ENCODE results near the gene CSNK1D. TPM values are rescaled to one million over a fixed set of nuclear protein-coding genes. Genes with fewer than 3 reads are reported as not detected.

The CSNK1D gene
- total RNA-seq, 2 experiments from 2014 or later: 277 to 286 TPM

DNA sequence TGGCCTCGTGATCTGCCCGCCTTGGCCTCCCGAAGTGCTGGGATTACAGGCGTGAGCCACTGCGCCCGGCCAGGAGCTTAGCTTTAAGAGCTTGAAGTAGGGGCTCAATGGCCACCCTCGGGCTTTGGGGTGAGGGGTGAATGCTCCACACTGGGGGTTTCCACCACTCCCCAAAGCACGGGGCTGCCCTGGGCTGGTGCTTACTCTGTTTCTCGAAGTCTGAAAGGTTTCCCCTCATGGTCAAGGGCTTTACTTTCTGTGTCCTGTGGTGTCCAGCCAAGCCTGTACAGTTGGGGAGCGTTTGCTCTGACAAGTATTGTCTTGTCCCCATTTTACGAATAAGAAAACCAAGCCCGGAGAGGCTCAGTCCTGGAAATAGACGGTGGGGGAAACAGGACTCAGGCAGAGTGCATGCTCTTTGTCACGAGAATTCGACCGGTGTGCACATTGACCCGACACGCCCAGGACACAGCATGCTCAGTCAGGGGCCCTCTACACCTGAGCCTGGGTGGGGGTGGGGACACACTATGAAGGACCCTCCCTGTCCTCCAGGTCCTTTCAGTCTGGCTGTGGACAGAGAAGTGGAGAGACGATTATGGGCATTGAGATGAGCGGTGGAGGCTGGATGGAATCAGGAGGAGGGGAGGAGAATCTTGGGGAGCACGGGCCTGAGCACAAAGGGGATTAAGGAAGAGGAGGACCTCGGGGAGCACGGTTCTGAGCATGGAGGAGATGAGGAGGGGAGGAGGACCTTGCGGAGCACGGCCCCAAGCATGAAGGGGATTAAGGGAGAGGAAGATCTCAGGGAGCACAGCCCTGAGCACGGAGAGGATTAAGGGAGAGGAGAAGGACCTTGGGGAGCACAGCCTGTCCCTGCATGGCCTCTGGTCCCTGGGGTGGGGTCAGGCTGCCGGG is 36.4 kb upstream of the CSNK1D start:
- no peaks in the 10 kb centered on the region for H3K9me3 ChIP-seq (ENCODE audit: control insufficient read depth in 1 of 2, insufficient read depth in 1 of 2, low read length in 2 of 2)
- H3K4me3 Mint-ChIP-seq: peak overlapping the region; percentile 63
- H3K36me3 Mint-ChIP-seq (ENCODE audit: low read depth): peaks cover 13% of the 10 kb centered on the region
- no peaks in the 10 kb centered on the region for H3K9me3 Mint-ChIP-seq
- no peak overlapping the region for H3K27ac ChIP-seq (ENCODE audit: low read depth in 1 of 2, low read length in 2 of 2)
- H3K36me3 ChIP-seq (ENCODE audit: insufficient read depth, low read length): peaks cover 11% of the 10 kb centered on the region
- no peak overlapping the region for H3K4me3 ChIP-seq (ENCODE audit: low read length)
- intact Hi-C loops (cut with DNase I, micrococcal nuclease): no loop called here
- H3K27ac Mint-ChIP-seq: no peak overlapping the region
- no peaks in the 10 kb centered on the region for H3K27me3 Mint-ChIP-seq
- ChIA-PET CTCF (no interaction called here), POLR2A (no interaction called here)
- DNase-seq (no peak), ATAC-seq (ENCODE audit: poor library complexity) (no peak)
- TF ChIP-seq, protein P1, sequence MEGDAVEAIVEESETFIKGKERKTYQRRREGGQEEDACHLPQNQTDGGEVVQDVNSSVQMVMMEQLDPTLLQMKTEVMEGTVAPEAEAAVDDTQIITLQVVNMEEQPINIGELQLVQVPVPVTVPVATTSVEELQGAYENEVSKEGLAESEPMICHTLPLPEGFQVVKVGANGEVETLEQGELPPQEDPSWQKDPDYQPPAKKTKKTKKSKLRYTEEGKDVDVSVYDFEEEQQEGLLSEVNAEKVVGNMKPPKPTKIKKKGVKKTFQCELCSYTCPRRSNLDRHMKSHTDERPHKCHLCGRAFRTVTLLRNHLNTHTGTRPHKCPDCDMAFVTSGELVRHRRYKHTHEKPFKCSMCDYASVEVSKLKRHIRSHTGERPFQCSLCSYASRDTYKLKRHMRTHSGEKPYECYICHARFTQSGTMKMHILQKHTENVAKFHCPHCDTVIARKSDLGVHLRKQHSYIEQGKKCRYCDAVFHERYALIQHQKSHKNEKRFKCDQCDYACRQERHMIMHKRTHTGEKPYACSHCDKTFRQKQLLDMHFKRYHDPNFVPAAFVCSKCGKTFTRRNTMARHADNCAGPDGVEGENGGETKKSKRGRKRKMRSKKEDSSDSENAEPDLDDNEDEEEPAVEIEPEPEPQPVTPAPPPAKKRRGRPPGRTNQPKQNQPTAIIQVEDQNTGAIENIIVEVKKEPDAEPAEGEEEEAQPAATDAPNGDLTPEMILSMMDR (IDR thresholded peaks at IDR 0.05): no peak
- H3K4me1 Mint-ChIP-seq (ENCODE audit: low read depth): peaks cover 31% of the 10 kb centered on the region
- peaks cover 28% of the 10 kb centered on the region for H3K4me1 ChIP-seq (ENCODE audit: insufficient read depth, low read length)
- no peaks in the 10 kb centered on the region for H3K27me3 ChIP-seq (ENCODE audit: control insufficient read depth in 1 of 2, insufficient read depth in 2 of 2, low read length in 2 of 2)

DNA sequence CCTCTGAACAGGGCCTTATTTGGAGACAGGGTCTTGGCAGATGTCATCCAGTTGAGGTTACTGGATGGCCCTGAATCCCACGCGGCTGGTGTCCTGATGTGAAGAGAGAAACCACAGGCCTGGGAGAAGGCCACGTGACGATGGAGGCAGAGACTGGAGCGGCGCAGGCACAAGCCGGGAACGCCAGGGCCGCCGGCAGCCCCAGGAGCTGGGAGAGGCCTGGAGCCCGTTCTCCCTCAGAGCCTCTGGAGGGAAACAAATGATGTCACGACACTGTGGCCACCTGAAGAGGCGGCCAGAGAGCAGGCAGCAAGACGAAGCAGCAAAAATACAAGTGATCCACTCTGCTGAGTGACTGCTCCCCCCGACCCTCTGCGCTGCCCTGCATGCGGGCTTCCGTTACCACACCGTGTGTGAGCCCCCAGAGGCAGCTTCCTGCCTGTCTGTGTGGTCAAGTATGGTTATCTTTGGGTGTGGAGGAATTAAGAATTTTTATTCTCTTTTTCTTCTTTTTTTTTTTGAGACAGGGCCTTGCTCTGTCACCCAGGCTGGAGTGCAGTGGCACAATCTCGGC is 32.3 kb upstream of the CSNK1D start:
- H3K27ac ChIP-seq (ENCODE audit: low read depth in 1 of 2, low read length in 2 of 2): no peak overlapping the region
- H3K27ac Mint-ChIP-seq: peak overlapping the region; percentile 73
- H3K4me1 ChIP-seq (ENCODE audit: insufficient read depth, low read length): peaks cover 55% of the 10 kb centered on the region
- peak overlapping the region; percentile 20 for H3K4me3 Mint-ChIP-seq
- no peaks in the 10 kb centered on the region for H3K36me3 Mint-ChIP-seq (ENCODE audit: low read depth)
- no peaks in the 10 kb centered on the region for H3K27me3 Mint-ChIP-seq
- no peaks in the 10 kb centered on the region for H3K36me3 ChIP-seq (ENCODE audit: insufficient read depth, low read length)
- no peaks in the 10 kb centered on the region for H3K27me3 ChIP-seq (ENCODE audit: control insufficient read depth in 1 of 2, insufficient read depth in 2 of 2, low read length in 2 of 2)
- no peak overlapping the region for H3K4me3 ChIP-seq (ENCODE audit: low read length)
- intact Hi-C loops (cut with DNase I, micrococcal nuclease): no loop called here
- TF ChIP-seq, protein P1 (IDR thresholded peaks at IDR 0.05): no peak
- no peak for DNase-seq
- CTCF ChIA-PET: interaction anchor here (0.6 kb wide), 2 partner anchors 105 to 577 kb away, joined by 3 read pairs; no protein-coding TSS in a partner anchor
- POLR2A ChIA-PET: interaction anchor here (1.0 to 1.6 kb wide), 2 partner anchors 20 to 268 kb away, joined by 3 read pairs; partner anchors contain the start of gene DCXR
- no peaks in the 10 kb centered on the region for H3K9me3 Mint-ChIP-seq
- peaks cover 58% of the 10 kb centered on the region for H3K4me1 Mint-ChIP-seq (ENCODE audit: low read depth)
- no peak for ATAC-seq (ENCODE audit: poor library complexity)
- no peaks in the 10 kb centered on the region for H3K9me3 ChIP-seq (ENCODE audit: control insufficient read depth in 1 of 2, insufficient read depth in 1 of 2, low read length in 2 of 2)

DNA sequence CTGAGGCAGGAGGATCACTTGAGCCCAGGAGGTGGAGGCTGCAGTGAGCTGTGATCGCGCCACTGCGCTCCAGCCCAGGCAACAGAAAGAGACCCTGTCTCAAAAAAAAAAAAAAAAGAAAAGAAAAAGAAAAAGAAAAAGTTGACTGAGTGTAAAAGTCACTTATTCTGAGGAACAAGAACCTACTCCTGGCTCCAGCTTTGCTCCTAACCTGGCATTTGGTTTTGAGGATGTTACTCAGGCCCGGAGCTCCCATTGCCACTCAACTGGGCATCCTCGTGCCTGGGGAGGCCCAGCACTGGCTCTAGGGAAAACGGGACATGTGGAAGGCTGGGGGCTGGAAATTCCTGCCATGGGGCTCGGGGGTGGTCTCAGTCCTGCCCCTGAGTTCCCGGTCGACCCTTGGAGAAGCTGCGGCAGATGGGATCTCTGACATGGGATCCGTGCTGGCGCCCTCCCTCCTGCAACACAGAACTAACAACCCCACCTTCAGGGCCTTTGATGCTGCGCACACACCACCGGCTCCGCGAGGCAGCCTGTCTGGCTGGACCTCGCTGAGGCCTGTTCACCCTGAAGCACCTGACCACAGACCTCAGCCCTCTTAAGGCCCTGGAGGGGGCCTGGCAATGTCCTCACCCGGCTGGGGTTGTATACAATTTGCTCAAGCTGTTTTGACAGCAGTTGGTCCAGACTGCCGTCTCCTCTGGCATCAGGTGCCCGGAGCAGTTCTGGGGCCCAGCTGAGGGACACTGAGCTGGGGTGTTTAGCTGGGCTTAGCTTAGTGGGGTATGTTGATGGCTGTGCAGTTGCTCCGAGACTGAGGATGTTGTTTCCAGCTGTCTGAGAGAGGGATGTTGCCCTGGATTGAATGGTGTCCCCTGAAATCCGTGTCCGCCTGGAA is 31.6 kb upstream of the CSNK1D start:
- Mint-ChIP-seq H3K36me3 (ENCODE audit: low read depth) (no peaks in the 10 kb centered on the region), H3K27ac (peak overlapping the region; percentile 73), H3K27me3 (no peaks in the 10 kb centered on the region), H3K9me3 (no peaks in the 10 kb centered on the region), H3K4me1 (ENCODE audit: low read depth) (peaks cover 62% of the 10 kb centered on the region), H3K4me3 (no peak overlapping the region)
- intact Hi-C loops (cut with DNase I, micrococcal nuclease): loop anchor here in 1 of 2 experiments (5.0 kb wide), 1 partner anchor 48 kb away; no protein-coding TSS in a partner anchor
- DNase-seq: no peak
- peaks cover 62% of the 10 kb centered on the region for H3K4me1 ChIP-seq (ENCODE audit: insufficient read depth, low read length)
- no peak overlapping the region for H3K27ac ChIP-seq (ENCODE audit: low read depth in 1 of 2, low read length in 2 of 2)
- TF ChIP-seq, protein P1 (IDR thresholded peaks at IDR 0.05): no peak
- ATAC-seq (ENCODE audit: poor library complexity): no peak
- ChIA-PET CTCF (no interaction called here), POLR2A (interaction anchor here (0.8 to 8.9 kb wide), 4 partner anchors 10 to 267 kb away, joined by 3 to 157 read pairs (median 3); partner anchors contain the start of genes CD7 and DCXR)
- no peaks in the 10 kb centered on the region for H3K9me3 ChIP-seq (ENCODE audit: control insufficient read depth in 1 of 2, insufficient read depth in 1 of 2, low read length in 2 of 2)
- no peaks in the 10 kb centered on the region for H3K36me3 ChIP-seq (ENCODE audit: insufficient read depth, low read length)
- no peaks in the 10 kb centered on the region for H3K27me3 ChIP-seq (ENCODE audit: control insufficient read depth in 1 of 2, insufficient read depth in 2 of 2, low read length in 2 of 2)
- no peak overlapping the region for H3K4me3 ChIP-seq (ENCODE audit: low read length)
